Measurements from ENCODE around the gene MOCS3.

Gene MOCS3

DNA sequence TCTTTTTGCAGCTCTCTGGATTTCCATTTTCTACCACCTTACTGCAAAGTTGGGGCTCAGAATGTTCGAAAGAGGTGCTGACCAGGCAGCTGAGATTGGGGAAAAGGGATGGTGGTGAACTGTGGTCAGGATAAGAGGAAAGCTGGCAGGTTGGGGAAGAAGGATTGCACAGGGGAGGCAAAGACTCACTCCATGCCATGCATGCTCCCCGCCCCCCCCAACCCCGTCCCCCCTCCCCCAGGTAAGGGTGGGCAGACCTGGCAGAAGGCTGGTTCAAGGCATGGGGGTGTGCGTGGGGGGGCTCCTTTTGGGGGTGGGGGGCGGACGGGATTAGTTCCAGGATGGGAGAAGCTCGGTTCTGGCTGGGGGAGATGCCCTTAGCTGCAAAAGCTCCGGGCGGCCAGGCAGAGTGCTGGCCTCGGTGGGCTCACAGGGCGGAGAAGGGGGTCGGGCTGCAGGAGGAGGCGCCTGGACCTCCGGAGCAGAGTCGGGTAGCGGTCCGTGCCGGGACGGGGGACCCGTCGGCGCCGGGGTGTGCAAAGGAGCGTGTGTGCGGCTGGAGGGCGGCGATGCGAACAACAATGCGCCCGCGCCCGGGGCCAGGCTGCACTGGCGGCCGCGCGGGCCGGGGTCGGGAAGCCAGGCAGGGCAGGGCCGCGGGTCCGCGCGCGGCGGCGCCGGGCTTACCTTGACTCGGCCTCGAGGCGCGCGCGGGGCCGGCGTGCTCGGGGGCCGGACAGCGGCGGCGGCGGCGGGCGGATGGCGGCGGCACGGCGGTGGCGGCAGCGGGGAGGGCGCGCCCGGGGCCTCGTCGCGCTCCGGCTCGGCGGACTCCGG, 28.3 kb upstream of the MOCS3 start:
- Mint-ChIP-seq H3K27me3 (ENCODE audit: low read depth, poor library complexity) (peaks cover 3% of the 10 kb centered on the region), H3K36me3 (ENCODE audit: low read depth) (peaks cover 64% of the 10 kb centered on the region), H3K4me3 (peak overlapping the region; percentile 94), H3K27ac (peak overlapping the region; percentile 98), H3K4me1 (peaks cover 44% of the 10 kb centered on the region), H3K9me3 (no peaks in the 10 kb centered on the region)
- DNase-seq: peak; percentile 53
- TF ChIP-seq, protein P1, sequence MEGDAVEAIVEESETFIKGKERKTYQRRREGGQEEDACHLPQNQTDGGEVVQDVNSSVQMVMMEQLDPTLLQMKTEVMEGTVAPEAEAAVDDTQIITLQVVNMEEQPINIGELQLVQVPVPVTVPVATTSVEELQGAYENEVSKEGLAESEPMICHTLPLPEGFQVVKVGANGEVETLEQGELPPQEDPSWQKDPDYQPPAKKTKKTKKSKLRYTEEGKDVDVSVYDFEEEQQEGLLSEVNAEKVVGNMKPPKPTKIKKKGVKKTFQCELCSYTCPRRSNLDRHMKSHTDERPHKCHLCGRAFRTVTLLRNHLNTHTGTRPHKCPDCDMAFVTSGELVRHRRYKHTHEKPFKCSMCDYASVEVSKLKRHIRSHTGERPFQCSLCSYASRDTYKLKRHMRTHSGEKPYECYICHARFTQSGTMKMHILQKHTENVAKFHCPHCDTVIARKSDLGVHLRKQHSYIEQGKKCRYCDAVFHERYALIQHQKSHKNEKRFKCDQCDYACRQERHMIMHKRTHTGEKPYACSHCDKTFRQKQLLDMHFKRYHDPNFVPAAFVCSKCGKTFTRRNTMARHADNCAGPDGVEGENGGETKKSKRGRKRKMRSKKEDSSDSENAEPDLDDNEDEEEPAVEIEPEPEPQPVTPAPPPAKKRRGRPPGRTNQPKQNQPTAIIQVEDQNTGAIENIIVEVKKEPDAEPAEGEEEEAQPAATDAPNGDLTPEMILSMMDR (IDR thresholded peaks at IDR 0.05): no peak

DNA sequence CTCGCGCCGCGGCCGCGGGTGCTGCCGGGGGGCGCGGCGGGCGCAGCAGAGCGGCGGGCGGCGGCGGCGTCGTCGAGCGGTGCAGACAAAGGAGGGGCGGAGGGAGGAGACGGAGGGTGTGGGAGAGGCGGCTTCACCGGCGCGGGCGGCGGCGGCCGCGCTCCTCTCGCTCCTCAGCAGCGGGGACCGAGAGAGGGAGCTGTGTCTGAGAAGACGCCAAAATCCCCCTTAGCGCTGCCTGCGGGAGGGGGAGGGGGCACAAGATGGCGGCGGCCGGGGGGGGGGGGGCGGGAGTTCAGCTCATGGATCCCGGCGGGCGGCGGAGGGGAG, 27.7 kb upstream of the MOCS3 start:
- DNase-seq: no peak
- Mint-ChIP-seq H3K27me3 (ENCODE audit: low read depth, poor library complexity) (peaks cover 3% of the 10 kb centered on the region), H3K4me1 (peaks cover 38% of the 10 kb centered on the region), H3K27ac (peak overlapping the region; percentile 89), H3K36me3 (ENCODE audit: low read depth) (peaks cover 64% of the 10 kb centered on the region), H3K9me3 (no peaks in the 10 kb centered on the region), H3K4me3 (peak overlapping the region; percentile 79)
- TF ChIP-seq, protein P1 (IDR thresholded peaks at IDR 0.05): no peak

DNA sequence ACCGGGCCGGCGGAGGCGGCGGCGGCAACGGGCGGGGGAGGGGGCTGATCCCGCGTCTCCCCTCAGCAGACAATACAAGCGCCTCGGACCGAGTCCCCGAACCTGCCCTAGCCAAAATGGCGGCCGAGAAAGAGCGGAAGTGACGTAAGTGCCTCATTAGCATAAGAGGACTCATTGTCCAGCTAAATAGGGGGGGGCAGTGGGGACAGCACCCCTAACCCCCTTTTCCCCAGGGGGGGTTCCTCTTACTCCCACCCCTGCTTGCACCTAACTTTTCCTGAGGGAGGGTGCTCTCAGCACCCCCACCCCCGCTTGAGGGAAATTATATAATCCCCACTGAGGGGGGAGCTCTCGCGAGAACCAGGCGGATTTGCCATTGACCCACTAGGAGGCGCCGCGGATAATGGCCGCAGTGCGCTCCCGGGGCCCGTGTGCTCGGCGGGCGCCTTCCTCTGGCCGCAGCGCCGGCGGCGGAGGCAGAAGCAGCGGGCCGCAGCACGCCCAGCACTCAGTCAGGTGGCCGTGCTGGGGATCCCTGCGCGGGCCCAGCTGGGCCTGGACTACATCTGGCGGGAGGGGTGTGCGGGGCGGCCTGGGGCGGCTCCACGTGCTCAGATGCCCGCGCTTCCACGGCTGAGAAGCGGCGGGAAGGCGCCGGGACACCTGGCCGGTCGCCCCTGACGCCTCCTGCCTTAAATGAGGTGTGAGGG, 27.2 kb upstream of the MOCS3 start, which contains the start of gene ADNP:
Gene ADNP, minus strand, starts transcription at position 132 of the 710 bp plus-strand sequence. CDS start 27,441 bp downstream, outside the sequence.
- H3K27ac Mint-ChIP-seq: peak within 1 kb of the TSS; percentile 99
- H3K9me3 Mint-ChIP-seq: no peaks in the 10 kb centered on the region
- peaks cover 68% of the 10 kb centered on the region for H3K36me3 Mint-ChIP-seq (ENCODE audit: low read depth)
- peaks cover 3% of the 10 kb centered on the region for H3K27me3 Mint-ChIP-seq (ENCODE audit: low read depth, poor library complexity)
- peak within 1 kb of the TSS; percentile 94 for H3K4me3 Mint-ChIP-seq
- DNase-seq: peak; percentile 87
- peaks cover 33% of the 10 kb centered on the region for H3K4me1 Mint-ChIP-seq
- TF ChIP-seq, protein P1 (IDR thresholded peaks at IDR 0.05): peak; percentile 54

DNA sequence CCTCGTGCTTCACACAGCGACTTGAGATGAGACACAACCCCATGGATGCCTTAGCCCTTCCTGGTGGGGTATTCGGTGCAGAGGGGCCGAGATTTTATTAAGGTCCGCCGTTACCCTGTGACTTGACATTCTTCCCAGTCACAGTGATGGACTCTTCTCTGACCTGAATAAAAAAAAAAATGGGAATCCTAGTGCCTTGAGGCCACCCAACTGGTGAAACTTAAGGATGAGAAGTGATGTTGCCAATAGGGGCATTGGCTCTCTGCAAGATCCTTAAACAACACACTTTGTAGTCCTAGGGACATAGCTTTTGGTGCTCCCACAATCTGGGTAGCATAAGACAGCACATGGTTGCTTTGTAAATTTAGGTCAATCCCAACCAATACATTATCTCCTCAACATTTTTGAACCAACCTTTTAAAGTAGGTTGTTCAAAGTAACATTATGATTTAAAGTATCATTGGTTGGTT, 26.6 kb upstream of the MOCS3 start:
- peak overlapping the region; percentile 58 for H3K4me3 Mint-ChIP-seq
- peak overlapping the region; percentile 59 for H3K27ac Mint-ChIP-seq
- TF ChIP-seq, protein P1 (IDR thresholded peaks at IDR 0.05): no peak
- H3K4me1 Mint-ChIP-seq: peaks cover 27% of the 10 kb centered on the region
- peaks cover 3% of the 10 kb centered on the region for H3K27me3 Mint-ChIP-seq (ENCODE audit: low read depth, poor library complexity)
- peaks cover 67% of the 10 kb centered on the region for H3K36me3 Mint-ChIP-seq (ENCODE audit: low read depth)
- no peaks in the 10 kb centered on the region for H3K9me3 Mint-ChIP-seq
- no peak for DNase-seq

DNA sequence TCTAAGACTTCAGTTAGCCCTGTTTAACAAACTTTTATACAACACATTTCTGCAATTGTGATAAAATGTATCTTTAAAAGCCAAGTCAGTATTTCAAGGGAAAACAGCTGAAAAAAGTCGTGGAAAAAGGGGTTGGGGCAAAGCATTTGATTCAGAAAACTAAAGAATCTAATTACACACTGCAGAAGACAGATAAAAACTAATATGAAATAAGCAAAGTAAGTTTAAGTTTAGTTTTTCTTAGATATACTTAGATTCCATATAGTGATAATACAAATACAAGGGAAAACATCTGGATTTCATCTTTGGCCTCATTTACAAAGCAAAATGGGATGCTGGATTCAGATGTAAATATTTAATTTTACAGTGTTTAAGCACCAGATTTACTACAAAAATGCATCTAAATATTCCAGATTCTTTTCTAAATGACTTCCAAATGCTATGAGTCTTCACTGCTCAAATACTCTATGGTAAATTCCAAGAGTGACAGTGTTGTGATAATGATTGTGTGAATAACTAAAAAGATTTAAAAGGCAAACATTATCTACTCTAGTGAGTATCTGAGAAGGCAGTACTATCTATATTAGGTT, 25.8 kb upstream of the MOCS3 start:
- DNase-seq: no peak
- Mint-ChIP-seq H3K27ac (no peak overlapping the region), H3K27me3 (ENCODE audit: low read depth, poor library complexity) (peaks cover 3% of the 10 kb centered on the region), H3K4me3 (no peak overlapping the region), H3K4me1 (peaks cover 20% of the 10 kb centered on the region), H3K36me3 (ENCODE audit: low read depth) (peaks cover 61% of the 10 kb centered on the region), H3K9me3 (no peaks in the 10 kb centered on the region)
- TF ChIP-seq, protein P1 (IDR thresholded peaks at IDR 0.05): no peak
